ENCODE results near the gene MAP2.

The MAP2 gene, protein sequence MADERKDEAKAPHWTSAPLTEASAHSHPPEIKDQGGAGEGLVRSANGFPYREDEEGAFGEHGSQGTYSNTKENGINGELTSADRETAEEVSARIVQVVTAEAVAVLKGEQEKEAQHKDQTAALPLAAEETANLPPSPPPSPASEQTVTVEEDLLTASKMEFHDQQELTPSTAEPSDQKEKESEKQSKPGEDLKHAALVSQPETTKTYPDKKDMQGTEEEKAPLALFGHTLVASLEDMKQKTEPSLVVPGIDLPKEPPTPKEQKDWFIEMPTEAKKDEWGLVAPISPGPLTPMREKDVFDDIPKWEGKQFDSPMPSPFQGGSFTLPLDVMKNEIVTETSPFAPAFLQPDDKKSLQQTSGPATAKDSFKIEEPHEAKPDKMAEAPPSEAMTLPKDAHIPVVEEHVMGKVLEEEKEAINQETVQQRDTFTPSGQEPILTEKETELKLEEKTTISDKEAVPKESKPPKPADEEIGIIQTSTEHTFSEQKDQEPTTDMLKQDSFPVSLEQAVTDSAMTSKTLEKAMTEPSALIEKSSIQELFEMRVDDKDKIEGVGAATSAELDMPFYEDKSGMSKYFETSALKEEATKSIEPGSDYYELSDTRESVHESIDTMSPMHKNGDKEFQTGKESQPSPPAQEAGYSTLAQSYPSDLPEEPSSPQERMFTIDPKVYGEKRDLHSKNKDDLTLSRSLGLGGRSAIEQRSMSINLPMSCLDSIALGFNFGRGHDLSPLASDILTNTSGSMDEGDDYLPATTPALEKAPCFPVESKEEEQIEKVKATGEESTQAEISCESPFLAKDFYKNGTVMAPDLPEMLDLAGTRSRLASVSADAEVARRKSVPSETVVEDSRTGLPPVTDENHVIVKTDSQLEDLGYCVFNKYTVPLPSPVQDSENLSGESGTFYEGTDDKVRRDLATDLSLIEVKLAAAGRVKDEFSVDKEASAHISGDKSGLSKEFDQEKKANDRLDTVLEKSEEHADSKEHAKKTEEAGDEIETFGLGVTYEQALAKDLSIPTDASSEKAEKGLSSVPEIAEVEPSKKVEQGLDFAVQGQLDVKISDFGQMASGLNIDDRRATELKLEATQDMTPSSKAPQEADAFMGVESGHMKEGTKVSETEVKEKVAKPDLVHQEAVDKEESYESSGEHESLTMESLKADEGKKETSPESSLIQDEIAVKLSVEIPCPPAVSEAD (N-terminal part only)

DNA sequence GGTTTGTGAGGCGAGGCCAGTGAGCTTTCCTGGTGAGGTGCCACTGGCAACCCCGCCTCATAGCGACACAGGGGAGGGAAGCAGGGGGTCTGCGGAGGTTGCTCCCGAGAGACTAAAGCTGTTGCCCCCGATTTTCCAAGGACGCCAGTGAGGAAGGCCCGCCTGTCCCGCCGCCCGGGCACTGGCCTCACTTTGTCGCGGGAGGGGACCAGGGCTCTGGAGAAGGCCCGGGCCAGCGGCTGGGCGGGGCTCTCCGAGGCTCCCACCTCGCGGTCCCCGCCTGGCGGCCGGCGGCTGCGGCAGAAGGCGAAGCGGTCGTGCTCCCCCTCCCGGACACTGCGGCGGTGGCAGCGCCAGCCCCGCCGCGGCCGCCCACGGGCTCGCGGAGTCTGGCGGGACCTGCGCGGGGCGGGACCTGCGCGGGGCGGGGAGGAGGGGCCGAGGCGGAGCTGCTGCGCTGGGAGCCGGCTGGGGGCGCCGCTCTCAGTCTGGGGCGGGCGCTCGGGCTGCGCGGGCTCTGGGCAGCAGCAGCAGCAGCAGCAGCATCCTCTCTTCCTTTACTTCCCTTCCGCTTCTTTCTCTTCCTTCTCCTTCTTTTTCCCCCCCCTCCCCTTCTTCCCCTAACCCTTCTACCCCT, at the start of gene MAP2:
Gene MAP2, plus strand, starts transcription at position 486 of the 637 bp plus-strand sequence. CDS start 229,124 bp downstream, outside the sequence.
- peak within 1 kb of the TSS; percentile 55 for H3K4me3 ChIP-seq (ENCODE audit: low read length)
- no peak for TF ChIP-seq ZNF274 (IDR thresholded peaks at IDR 0.05; ENCODE audit: low read depth, low read length)

DNA sequence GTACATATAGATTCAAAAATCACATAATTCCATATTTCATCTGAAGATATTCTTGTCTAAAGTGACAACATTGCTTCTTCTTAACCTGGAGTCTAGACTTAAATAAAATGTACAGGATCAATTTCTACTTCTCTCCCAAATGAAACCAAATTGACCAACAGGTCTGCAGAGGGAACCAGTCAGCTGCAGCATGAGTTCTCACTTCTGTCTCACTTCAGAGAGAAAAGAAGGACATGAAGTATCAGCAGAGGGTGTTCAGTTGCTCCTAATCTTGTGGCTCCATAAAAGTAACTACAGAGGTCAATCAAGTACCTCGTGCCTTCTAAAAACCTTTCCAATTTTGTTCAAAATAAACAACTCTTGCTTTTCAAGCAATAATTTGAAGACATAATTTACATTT, 47.2 kb upstream of the MAP2 start:
- no peak overlapping the region for H3K4me3 ChIP-seq (ENCODE audit: low read length)
- peak; percentile 51; the same call in 1 of the 2 replicates for TF ChIP-seq ZNF274 (IDR thresholded peaks at IDR 0.05; ENCODE audit: low read depth, low read length)

DNA sequence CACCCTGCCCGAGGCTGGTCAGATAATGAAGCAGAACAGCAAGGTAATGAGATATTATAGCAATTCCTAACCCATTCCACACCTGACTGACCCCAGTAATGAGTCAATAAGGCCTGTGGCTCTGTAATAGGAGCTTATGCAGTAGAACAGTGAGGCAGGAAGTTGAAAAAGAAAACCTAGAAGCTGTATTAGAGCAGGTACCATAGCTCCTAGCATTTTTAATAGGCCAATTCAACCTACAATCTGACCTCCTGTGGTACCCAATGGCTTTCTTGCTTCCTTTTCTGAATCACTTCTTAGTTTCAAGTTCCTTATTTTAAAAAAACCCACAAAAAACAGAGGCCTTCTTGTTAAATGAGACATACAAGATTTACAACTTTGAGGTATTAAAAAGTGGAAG, 43.6 kb upstream of the MAP2 start:
- TF ChIP-seq ZNF274 (IDR thresholded peaks at IDR 0.05; ENCODE audit: low read depth, low read length): no peak
- H3K4me3 ChIP-seq (ENCODE audit: low read length): no peak overlapping the region

DNA sequence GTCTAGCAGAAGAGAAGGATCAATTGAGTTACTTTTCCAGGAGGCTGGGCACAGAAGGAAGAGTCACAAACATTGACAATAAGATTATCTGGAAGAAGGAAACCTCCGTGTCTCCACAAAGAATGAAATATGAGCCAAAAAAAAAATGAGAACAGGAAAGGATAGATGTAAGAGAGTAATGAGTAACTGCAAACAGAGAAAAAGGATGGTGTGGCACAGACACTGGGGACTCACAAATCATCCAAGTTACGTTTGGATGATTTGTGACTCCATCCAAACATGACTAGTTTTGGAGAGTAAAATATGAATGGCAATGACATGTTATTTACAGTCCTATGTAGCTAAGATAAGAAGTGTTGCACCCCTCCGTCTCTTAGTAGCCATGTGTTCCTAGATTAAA, 42.8 kb upstream of the MAP2 start:
- H3K4me3 ChIP-seq (ENCODE audit: low read length): no peak overlapping the region
- TF ChIP-seq ZNF274 (IDR thresholded peaks at IDR 0.05; ENCODE audit: low read depth, low read length): no peak

DNA sequence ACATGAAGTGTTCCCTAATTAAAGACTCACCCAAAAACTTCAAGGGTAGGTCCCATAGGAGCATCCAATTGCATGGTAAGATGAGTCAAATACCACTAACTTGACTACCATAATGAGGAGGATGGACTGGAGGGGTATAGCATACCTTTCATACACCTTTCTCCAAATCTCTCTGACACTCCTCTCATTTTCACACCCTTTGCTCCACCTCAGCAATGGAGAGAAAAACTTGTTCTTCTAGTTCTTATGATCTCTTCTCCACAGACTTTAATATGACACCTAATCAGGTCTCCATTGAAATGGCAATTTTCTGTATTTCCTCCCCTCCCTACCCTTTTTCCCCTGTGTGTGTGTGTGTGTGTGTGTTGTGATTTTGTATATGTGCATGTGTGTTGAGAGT, 41.1 kb upstream of the MAP2 start:
- H3K4me3 ChIP-seq (ENCODE audit: low read length): no peak overlapping the region
- no peak for TF ChIP-seq ZNF274 (IDR thresholded peaks at IDR 0.05; ENCODE audit: low read depth, low read length)

DNA sequence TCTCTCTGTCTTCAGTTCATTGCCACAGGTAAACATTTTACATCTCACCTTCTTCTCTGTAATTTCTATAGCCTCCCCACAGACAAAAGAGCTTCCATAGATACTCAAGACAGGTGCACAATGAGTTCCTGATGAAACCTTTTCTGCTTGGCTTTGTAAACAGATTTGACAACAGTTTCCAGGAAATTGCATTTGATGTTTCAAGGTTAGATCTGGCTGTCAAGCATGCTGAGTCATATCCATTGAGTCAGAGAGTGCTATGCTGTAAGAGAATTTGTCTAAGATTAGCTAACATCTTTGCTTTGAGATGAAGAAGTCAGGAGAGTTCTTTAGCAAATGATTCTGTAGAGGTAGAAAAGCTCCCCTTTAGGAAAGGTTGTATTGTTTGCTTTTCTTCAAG, 40.6 kb upstream of the MAP2 start:
- no peak overlapping the region for H3K4me3 ChIP-seq (ENCODE audit: low read length)
- no peak for TF ChIP-seq ZNF274 (IDR thresholded peaks at IDR 0.05; ENCODE audit: low read depth, low read length)

DNA sequence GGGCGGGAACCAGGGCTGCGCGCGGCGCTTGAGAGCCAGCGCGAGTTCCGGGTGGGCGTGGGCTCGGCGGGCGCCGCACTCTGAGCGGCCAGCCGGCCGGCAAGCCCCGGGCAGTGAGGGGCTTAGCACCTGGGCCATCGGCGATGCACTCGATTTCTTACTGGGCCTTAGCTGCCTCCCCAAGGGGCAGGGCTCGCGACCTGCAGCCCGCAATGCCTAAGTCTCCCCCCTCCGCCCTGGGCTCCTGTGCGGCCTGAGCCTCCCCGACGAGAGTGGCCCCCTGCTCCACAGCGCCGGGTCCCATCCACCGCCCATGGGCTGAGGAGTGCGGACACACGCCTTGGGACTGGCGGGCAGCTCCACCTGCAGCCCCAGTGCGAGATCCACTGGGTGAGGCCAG, 36.5 kb upstream of the MAP2 start:
- no peak for TF ChIP-seq ZNF274 (IDR thresholded peaks at IDR 0.05; ENCODE audit: low read depth, low read length)
- no peak overlapping the region for H3K4me3 ChIP-seq (ENCODE audit: low read length)

DNA sequence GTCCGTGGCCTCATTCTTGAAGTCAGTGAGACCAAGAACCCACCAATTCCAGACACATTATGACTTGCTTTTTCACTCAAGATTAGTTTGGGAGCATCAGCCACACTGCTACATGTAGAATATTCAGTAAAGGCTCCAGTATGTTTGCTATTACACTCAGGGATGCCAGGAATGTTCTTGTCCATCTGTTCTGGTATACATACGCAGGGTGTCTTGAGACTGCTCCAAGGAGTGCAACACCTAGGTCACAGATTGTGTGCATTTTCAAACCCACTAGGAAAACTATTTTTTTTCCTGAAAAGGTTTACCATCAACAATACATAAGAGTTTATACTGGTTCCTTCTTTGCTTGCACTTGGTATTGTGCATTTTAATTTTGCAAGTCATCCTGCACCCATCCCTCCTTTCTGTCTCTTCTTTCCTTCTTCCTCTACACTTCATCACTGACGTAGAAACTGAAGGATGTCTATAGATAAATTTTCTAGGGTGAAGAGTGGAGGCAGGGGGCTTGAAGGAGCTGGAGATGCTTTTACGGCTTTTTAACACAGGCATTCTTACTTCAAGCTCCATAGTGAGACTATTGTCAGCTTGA, 35.3 kb upstream of the MAP2 start:
- no peak overlapping the region for H3K4me3 ChIP-seq (ENCODE audit: low read length)
- TF ChIP-seq ZNF274 (IDR thresholded peaks at IDR 0.05; ENCODE audit: low read depth, low read length): no peak

DNA sequence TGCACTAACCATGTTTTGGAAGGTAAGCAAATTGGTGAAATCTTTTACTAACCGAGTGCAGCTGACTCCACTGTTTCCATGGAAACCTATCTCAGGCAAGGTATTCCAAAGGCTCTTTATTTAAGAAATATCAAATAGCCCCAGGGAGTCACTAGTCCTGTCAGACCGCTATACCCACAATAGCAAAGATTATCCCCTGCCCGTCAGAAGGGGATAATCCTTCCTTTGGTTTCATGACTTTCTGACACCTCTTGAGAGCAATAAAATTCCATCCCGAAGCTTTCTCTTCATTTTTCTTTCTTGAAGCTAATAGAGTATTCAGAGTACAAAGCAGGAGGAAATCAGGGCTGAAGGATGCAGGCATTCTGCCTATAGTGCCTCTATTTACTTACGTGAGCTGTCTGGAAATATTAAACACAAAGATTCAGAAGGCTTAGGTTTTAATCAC, 34.7 kb upstream of the MAP2 start:
- no peak for TF ChIP-seq ZNF274 (IDR thresholded peaks at IDR 0.05; ENCODE audit: low read depth, low read length)
- H3K4me3 ChIP-seq (ENCODE audit: low read length): no peak overlapping the region

DNA sequence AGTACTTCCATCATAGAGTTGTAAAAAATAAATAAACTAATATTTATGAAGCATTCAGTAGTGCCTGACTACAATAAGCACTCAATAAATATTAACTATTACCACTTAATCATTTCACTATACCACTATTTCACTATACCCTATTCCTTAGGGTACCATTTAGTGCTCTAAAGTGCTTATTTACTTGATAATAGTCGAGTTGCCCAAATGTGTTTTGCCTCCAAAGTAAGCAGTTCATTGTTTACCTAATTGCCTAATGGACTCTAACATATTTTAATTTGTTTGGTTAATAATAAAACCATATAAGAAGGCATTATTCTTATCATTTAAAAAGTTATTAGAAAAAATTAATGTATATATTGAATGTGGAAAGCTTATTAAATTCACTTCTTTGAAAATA, 33.0 kb upstream of the MAP2 start:
- no peak for TF ChIP-seq ZNF274 (IDR thresholded peaks at IDR 0.05; ENCODE audit: low read depth, low read length)
- H3K4me3 ChIP-seq (ENCODE audit: low read length): no peak overlapping the region

DNA sequence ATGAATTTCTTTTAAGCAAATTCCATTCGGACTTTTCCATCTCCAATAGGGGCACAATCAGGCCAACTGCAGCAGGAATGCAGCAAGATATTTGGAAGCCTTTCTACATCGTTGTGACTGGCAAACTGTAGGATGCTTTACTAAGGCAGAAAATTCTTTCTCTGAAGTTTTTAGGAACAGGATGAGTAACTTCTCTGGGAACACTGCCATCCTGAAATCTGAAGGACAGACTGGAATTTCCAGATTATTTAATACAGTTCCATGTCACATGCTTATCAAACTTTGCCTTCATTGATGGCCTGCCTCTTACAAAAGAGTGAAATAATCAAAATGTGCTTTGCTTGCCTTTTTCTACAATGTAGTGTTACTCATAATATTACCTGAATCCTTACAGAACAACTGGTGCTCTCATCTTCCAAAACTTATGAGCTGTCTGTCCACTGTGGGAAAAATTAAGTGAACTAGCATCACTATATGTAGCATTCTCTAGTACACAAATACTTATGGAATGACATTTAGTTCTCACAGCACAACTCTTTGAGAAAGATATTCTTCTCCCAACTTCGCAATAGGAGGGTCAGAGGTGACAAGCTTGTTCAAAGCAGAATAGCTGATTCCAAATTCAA, 32.0 kb upstream of the MAP2 start:
- H3K4me3 ChIP-seq (ENCODE audit: low read length): no peak overlapping the region
- TF ChIP-seq ZNF274 (IDR thresholded peaks at IDR 0.05; ENCODE audit: low read depth, low read length): no peak

DNA sequence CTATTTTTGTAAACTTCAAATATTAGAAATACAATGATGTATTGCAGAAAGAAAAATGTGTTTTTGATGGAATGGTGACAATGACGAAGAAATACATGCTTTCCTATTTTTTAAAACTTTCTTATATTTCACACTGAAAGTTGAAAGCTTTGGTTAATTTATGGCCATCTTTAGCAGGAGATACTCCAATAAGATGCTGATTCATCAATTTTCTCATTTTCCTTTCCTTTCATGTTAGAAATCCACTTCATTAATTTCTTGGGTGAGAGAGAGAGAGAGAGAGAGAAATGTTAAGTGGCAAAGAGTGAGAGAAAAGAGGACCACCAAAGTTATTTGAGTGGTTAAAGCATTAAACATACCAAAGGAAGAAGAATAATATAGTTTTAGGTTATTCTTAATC, 28.6 kb upstream of the MAP2 start:
- no peak for TF ChIP-seq ZNF274 (IDR thresholded peaks at IDR 0.05; ENCODE audit: low read depth, low read length)
- H3K4me3 ChIP-seq (ENCODE audit: low read length): no peak overlapping the region

DNA sequence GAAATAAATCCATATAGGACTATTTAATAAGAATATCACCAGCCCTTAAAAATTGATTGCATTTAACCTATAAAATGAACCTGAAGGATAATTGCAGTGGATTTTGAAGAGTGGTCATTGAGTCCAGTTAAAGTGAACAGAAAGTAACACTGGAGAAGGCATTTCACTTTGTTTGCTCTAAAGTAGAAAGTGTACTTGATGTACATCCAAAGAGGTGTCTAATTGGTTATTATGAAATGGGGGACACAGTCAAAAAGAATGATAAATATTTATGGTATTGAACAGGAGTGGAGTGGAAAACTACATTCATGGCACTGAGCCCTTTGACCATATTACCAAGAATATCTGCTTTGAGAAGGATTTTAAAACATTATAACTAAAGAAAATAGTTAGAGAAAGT, 28.2 kb upstream of the MAP2 start:
- no peak overlapping the region for H3K4me3 ChIP-seq (ENCODE audit: low read length)
- TF ChIP-seq ZNF274 (IDR thresholded peaks at IDR 0.05; ENCODE audit: low read depth, low read length): no peak
